Mucosa of descending colon (tissue), 3 donors: ENCODE data around the gene SHROOM1. TPM values are rescaled to one million over a fixed set of nuclear protein-coding genes. Genes with fewer than 3 reads are reported as not detected.

Experiments
- ATAC-seq: fragments of 200-7000 bp; cut with Tn5 transposase; one replicate; pipeline ENCODE4 v1.9.1; 2020; ENCODE audit warnings: mild to moderate bottlenecking, moderate library complexity
- DNase-seq, 3 donors: peaks; one replicate each; pipeline ENCODE4 v3.0.0-alpha.2; 2020
- H3K36me3 ChIP-seq: fragments of 200-600 bp; one replicate; pipeline ENCODE4 v1.8.0; 2021; ENCODE audit warnings: low read depth, mild to moderate bottlenecking
- H3K4me1 ChIP-seq: fragments of 200-600 bp; one replicate; pipeline ENCODE4 v1.8.0; 2021; ENCODE audit warnings: low read depth, mild to moderate bottlenecking
- H3K4me3 ChIP-seq: fragments of 200-600 bp; one replicate; pipeline ENCODE4 v1.8.0; 2021; ENCODE audit warnings: mild to moderate bottlenecking
- H3K9me3 ChIP-seq: fragments of 200-600 bp; one replicate; pipeline ENCODE4 v1.8.0; 2021; ENCODE audit warnings: mild to moderate bottlenecking
- intact Hi-C, 2 donors: fragments of 100-400 bp; cut with DNase I in 1 of 2; cut with micrococcal nuclease in 1 of 2; formaldehyde crosslinking; loops; one replicate each; pipeline versions ENCODE4 v1.11.0 to v1.11.1; 2022; cut with DNase I, micrococcal nuclease
- long read RNA-seq, 2 donors: library from polyadenylated mRNA; unstranded; transcript quantifications; one replicate each; pipeline ENCODE4 v2.0.0, GENCODE V29; 2019 to 2021
- total RNA-seq, 3 donors: library from RNA; stranded (reverse); fragmentation: NEBNext Ultra II Directional in 2 of 3; extraction: Animal tissue kit (Norgen Biotek cat#: 25700) in 2 of 3; gene quantifications; one replicate each; pipeline versions ENCODE4 v1.2.1 to v1.2.4, GENCODE V29; 2021 to 2023
- TF ChIP-seq, protein P1 (sequence below): fragments of 200-600 bp; IDR thresholded peaks from one replicate; pipeline ENCODE4 v1.8.0; 2022; ENCODE audit warnings: antibody characterized with exemption, mild to moderate bottlenecking
- donor health status: DM: no; HTN: no; CAD: no; lungs with moderate emphysema.
- donor health status: DM: no; HTN: no; CAD: no.
- donor health status: DM: no; HTN: yes; CAD: no.

SHROOM1 gene, protein sequence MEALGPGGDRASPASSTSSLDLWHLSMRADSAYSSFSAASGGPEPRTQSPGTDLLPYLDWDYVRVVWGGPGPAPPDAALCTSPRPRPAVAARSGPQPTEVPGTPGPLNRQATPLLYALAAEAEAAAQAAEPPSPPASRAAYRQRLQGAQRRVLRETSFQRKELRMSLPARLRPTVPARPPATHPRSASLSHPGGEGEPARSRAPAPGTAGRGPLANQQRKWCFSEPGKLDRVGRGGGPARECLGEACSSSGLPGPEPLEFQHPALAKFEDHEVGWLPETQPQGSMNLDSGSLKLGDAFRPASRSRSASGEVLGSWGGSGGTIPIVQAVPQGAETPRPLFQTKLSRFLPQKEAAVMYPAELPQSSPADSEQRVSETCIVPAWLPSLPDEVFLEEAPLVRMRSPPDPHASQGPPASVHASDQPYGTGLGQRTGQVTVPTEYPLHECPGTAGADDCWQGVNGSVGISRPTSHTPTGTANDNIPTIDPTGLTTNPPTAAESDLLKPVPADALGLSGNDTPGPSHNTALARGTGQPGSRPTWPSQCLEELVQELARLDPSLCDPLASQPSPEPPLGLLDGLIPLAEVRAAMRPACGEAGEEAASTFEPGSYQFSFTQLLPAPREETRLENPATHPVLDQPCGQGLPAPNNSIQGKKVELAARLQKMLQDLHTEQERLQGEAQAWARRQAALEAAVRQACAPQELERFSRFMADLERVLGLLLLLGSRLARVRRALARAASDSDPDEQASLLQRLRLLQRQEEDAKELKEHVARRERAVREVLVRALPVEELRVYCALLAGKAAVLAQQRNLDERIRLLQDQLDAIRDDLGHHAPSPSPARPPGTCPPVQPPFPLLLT
- total RNA-seq, result 10 to 100 TPM; 37.3 to 93.5 (median 63.0) TPM
- long read RNA-seq, donor 1, partial matches to known transcripts, result 30 of 64 reads
- long read RNA-seq, donor 1, other reads (novel, unspliced or antisense), result 32 of 64 reads
- long read RNA-seq, donor 2, partial matches to known transcripts, result 7 of 10 reads
- long read RNA-seq, donor 2, other reads (novel, unspliced or antisense), result 3 of 10 reads

GRCh38 chr5:132830436-132831094 lies at the start of gene SHROOM1:
Gene SHROOM1 (minus strand): TSS chr5:132830647. CDS start chr5:132826140, 4,507 bp downstream.
- intact Hi-C loops, result no loop called here
- DNase-seq, result peak; percentile 79 to 89 (median 83)
- no peaks in the 10 kb centered on the region for H3K9me3 ChIP-seq
- TF ChIP-seq, protein P1, sequence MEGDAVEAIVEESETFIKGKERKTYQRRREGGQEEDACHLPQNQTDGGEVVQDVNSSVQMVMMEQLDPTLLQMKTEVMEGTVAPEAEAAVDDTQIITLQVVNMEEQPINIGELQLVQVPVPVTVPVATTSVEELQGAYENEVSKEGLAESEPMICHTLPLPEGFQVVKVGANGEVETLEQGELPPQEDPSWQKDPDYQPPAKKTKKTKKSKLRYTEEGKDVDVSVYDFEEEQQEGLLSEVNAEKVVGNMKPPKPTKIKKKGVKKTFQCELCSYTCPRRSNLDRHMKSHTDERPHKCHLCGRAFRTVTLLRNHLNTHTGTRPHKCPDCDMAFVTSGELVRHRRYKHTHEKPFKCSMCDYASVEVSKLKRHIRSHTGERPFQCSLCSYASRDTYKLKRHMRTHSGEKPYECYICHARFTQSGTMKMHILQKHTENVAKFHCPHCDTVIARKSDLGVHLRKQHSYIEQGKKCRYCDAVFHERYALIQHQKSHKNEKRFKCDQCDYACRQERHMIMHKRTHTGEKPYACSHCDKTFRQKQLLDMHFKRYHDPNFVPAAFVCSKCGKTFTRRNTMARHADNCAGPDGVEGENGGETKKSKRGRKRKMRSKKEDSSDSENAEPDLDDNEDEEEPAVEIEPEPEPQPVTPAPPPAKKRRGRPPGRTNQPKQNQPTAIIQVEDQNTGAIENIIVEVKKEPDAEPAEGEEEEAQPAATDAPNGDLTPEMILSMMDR, result no peak
- ATAC-seq, result peak; percentile 85
- H3K36me3 ChIP-seq, result no peaks in the 10 kb centered on the region
- H3K4me1 ChIP-seq, result peaks cover 11% of the 10 kb centered on the region
- peak within 1 kb of the TSS; percentile 63 for H3K4me3 ChIP-seq

GRCh38 chr5:132877938-132878337 lies 47.5 kb upstream of the SHROOM1 start:
- Histone ChIP-seq H3K9me3 (no peaks in the 10 kb centered on the region), H3K4me3 (no peak overlapping the region), H3K4me1 (peaks cover 8% of the 10 kb centered on the region), H3K36me3 (no peaks in the 10 kb centered on the region)
- intact Hi-C loops, result no loop called here
- DNase-seq, result peak; percentile 59 to 75 (median 66)
- peak; percentile 90 for ATAC-seq
- TF ChIP-seq, protein P1, result no peak

DNA sequence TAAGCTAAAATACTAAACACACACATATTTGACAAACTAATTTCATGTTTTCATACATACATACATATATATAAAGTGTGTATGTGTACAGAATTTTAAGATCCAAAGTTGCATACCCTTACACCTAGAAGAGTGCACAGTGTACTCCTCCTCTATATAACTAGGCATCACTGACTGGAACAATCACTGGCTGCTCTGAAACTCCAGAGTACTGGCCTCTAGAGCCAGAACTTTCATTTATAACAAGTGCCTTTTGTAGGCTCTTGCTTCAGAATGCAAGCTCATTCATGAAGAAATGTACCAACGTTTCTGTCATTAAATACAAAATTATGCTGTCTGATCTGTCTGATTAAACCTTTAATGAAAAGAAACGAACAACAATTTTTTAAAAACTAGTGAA lies 47.0 kb upstream of the SHROOM1 start:
- DNase-seq (no peak), ATAC-seq (no peak)
- Histone ChIP-seq H3K36me3 (no peaks in the 10 kb centered on the region), H3K4me3 (no peak overlapping the region), H3K9me3 (no peaks in the 10 kb centered on the region), H3K4me1 (peaks cover 11% of the 10 kb centered on the region)
- intact Hi-C loops, result no loop called here
- TF ChIP-seq, protein P1, result no peak

- TF ChIP-seq, protein P1, result no peak
- Histone ChIP-seq H3K9me3 (no peaks in the 10 kb centered on the region), H3K4me3 (no peak overlapping the region), H3K4me1 (peaks cover 11% of the 10 kb centered on the region), H3K36me3 (no peaks in the 10 kb centered on the region)
- DNase-seq (no peak), ATAC-seq (no peak)
- intact Hi-C loops, result no loop called here
Observed at GRCh38 chr5:132876020-132876759, 45.7 kb upstream of the SHROOM1 start.

- no peaks in the 10 kb centered on the region for H3K36me3 ChIP-seq
- H3K4me3 ChIP-seq, result no peak overlapping the region
- H3K4me1 ChIP-seq, result peaks cover 11% of the 10 kb centered on the region
- TF ChIP-seq, protein P1, result no peak
- DNase-seq, result no peak
- intact Hi-C loops, result no loop called here
- H3K9me3 ChIP-seq, result no peaks in the 10 kb centered on the region
- no peak for ATAC-seq
Observed at GRCh38 chr5:132873930-132874271, 43.5 kb upstream of the SHROOM1 start.
